Ovary (tissue), 9 donors: ENCODE measurements around the gene SERPINB12. TPM values are rescaled to one million over a fixed set of nuclear protein-coding genes. Genes with fewer than 3 reads are reported as not detected.

Experiments
- DNase-seq, 5 donors: peaks; one replicate each; pipeline ENCODE4 v3.0.0-alpha.2; 2019 to 2020
- H3K27ac ChIP-seq, 2 donors: fragments of 200-600 bp; one replicate each; pipeline versions ENCODE4 v1.5.1 to v1.8.0; 2019 to 2022
- H3K27me3 ChIP-seq: fragments of 200-600 bp; one replicate; pipeline ENCODE4 v1.8.0; 2022
- H3K36me3 ChIP-seq: fragments of 200-600 bp; sonication (generic); one replicate; pipeline ENCODE4 v1.5.1; 2019
- H3K4me1 ChIP-seq: one replicate; pipeline ENCODE4 v1.8.1; 2013; ENCODE audit warnings: mild to moderate bottlenecking, moderate library complexity; ENCODE audit not compliant: insufficient read depth
- H3K4me3 ChIP-seq: fragments of 200-600 bp; sonication (generic); one replicate; pipeline ENCODE4 v1.5.1; 2017
- H3K9me3 ChIP-seq, 2 donors: fragments of 200-600 bp in 1 of 2; sonication (generic) in 1 of 2; one replicate each; pipeline versions ENCODE4 v1.5.1 to v1.8.1; 2013 to 2019; ENCODE audit warnings: mild to moderate bottlenecking in 1 of 2, moderate library complexity in 1 of 2
- EP300 ChIP-seq: sonication (generic); formaldehyde crosslinking; IDR thresholded peaks from one replicate; pipeline ENCODE4 v1.6.1; 2017; ENCODE audit warnings: antibody characterized with exemption
- POLR2A ChIP-seq: fragments of 450-650 bp; IDR thresholded peaks from one replicate; pipeline ENCODE4 v1.6.1; 2017; ENCODE audit warnings: antibody characterized with exemption, mild to moderate bottlenecking, moderate library complexity
- WGBS, 3 donors: extraction: QIAGEN DNeasy Blood & Tissue Kit in 1 of 3; methylation state at CpG; one replicate each; pipeline versions ENCODE4 v1.1.5 to v1.1.7; 2013 to 2017; 5-methylcytosine and 5-hydroxymethylcytosine counted together
- intact Hi-C, 4 donors: fragments of 100-400 bp; cut with DNase I; formaldehyde crosslinking; loops; one replicate each; pipeline versions ENCODE4 v1.11.0 to v1.15.1; 2022 to 2023
- polyA plus RNA-seq, 2 donors: library from polyadenylated mRNA; stranded (reverse); fragments of 200-250 nt in 1 of 2; fragments of 350-450 nt in 1 of 2; fragmentation: Illumina TruSeq in 1 of 2; extraction: RNeasy Lipid Tissue Mini Kit (QIAGEN cat#74804) in 1 of 2; gene quantifications; one replicate each; pipeline ENCODE4 v1.2.3, GENCODE V29; 2013 to 2014
- total RNA-seq, 7 donors: library from RNA; depleted of rRNA in 2 of 7; stranded (reverse); fragments of >200 nt in 2 of 7; fragmentation: NEBNext Ultra II Directional in 3 of 7; extraction: Animal tissue kit (Norgen Biotek cat#: 25700) in 3 of 7; gene quantifications; one replicate each; pipeline versions ENCODE4 v1.1.0 to v1.2.4, GENCODE V29; 2016 to 2023
- TF ChIP-seq, protein P1 (sequence below), 3 donors: fragments of 450-650 bp in 2 of 3; fragments of 200-600 bp in 1 of 3; IDR thresholded peaks; one replicate each; pipeline versions ENCODE4 v1.5.1 to v1.8.0; 2016 to 2022; ENCODE audit warnings: antibody characterized with exemption in 3 of 3, mild to moderate bottlenecking in 1 of 3
- donor health status: DM: no; HTN: no; CAD: no; lungs with moderate emphysema.
- donor health status: DM: no; HTN: no; CAD: no.
- donor health status: Bipolar disorder and iron deficiency.
- donor health status: DM: yes; HTN: yes; CAD: no.
- donor health status: DM: no; HTN: no; CAD: no.
- donor health status: DM: yes; HTN: yes; CAD: no.

Gene SERPINB12
- total and polyA plus RNA-seq, 9 donors, result not detected

DNA sequence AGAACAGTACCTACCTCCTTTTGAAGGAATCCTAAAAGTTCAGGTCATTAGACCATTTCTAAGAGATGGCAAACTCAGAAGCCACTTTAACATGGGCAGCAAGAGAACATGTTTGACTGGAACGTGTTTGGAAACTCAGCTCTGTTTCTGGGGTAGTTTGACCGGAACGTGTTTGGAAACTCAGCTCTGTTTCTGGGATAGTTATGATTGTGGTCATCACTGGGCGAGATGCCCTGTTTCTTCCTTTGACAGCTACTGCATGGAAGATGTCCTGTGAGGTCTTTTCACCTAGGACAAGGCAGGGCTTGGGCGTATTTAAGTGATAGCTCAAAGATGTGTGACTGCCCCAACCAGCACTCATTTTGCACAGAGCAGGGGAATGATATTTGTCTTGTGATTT lies 25.1 kb downstream of the SERPINB12 start:
- WGBS, 3 donors, result 68 to 79% (median 78%) methylated on average over 5 of the region's 5 CpGs

DNA sequence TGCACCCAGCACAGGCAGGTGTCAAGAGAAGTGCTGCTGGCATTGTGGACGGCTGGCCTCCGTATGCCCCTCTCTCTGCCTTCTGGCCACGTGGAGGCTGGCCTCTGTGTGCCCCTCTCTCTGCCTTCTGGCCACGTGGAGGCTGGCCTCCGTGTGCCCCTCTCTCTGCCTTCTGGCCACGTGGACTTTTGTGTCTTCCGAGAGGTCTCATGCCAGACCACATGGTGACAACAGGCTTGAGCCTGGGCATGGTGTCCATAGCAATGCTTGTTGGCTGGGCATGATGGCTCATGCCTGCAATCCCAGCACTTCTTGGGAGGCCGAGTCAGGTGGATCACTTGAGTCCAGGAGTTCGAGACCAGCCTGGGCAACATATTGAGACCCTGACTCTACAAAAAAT lies 25.7 kb downstream of the SERPINB12 start:
- H3K4me3 ChIP-seq, result no peak overlapping the region
- H3K36me3 ChIP-seq, result no peaks in the 10 kb centered on the region
- no peaks in the 10 kb centered on the region for H3K4me1 ChIP-seq
- intact Hi-C loops, result no loop called here
- 76 to 86% (median 77%) methylated on average over 9 of the region's 9 CpGs for WGBS, 3 donors
- no peak for DNase-seq
- H3K27me3 ChIP-seq, result no peaks in the 10 kb centered on the region
- H3K27ac ChIP-seq, result no peak overlapping the region
- no peaks in the 10 kb centered on the region for H3K9me3 ChIP-seq
- TF ChIP-seq EP300 (no peak), POLR2A (no peak)
- TF ChIP-seq, protein P1, sequence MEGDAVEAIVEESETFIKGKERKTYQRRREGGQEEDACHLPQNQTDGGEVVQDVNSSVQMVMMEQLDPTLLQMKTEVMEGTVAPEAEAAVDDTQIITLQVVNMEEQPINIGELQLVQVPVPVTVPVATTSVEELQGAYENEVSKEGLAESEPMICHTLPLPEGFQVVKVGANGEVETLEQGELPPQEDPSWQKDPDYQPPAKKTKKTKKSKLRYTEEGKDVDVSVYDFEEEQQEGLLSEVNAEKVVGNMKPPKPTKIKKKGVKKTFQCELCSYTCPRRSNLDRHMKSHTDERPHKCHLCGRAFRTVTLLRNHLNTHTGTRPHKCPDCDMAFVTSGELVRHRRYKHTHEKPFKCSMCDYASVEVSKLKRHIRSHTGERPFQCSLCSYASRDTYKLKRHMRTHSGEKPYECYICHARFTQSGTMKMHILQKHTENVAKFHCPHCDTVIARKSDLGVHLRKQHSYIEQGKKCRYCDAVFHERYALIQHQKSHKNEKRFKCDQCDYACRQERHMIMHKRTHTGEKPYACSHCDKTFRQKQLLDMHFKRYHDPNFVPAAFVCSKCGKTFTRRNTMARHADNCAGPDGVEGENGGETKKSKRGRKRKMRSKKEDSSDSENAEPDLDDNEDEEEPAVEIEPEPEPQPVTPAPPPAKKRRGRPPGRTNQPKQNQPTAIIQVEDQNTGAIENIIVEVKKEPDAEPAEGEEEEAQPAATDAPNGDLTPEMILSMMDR (IDR thresholded peaks at IDR 0.05), result no peak

More for the DNA sequence above, 25.1 kb downstream of the SERPINB12 start:
- H3K27me3 ChIP-seq, result no peaks in the 10 kb centered on the region
- no peaks in the 10 kb centered on the region for H3K36me3 ChIP-seq
- DNase-seq, result no peak
- H3K4me1 ChIP-seq, result no peaks in the 10 kb centered on the region
- H3K4me3 ChIP-seq, result no peak overlapping the region
- H3K27ac ChIP-seq, result no peak overlapping the region
- intact Hi-C loops, result no loop called here
- TF ChIP-seq EP300 (no peak), POLR2A (no peak)
- TF ChIP-seq, protein P1 (IDR thresholded peaks at IDR 0.05), result no peak
- no peaks in the 10 kb centered on the region for H3K9me3 ChIP-seq

DNA sequence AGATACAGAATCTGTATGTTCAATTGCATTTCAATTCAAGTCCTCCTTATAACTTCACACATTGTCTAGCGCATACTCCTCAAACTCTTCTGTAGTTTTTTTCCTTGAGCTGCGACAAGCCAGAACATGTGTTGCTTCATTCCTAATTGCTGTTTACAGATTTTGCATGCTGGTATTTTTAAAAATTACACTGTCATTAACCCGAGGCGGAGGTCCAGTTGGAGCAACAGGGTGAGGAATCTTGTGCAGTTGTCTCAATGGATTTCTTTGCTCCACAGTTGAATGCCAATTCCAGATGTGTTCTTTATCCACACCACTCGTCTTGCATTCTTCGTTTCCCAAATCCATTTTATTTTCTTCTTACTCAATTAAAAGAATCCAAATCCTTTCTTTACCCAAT lies 28.6 kb downstream of the SERPINB12 start:
- Histone ChIP-seq H3K36me3 (no peaks in the 10 kb centered on the region), H3K4me1 (no peaks in the 10 kb centered on the region), H3K9me3 (no peaks in the 10 kb centered on the region), H3K4me3 (no peak overlapping the region), H3K27me3 (no peaks in the 10 kb centered on the region), H3K27ac (no peak overlapping the region)
- no peak for TF ChIP-seq POLR2A
- no peak for TF ChIP-seq EP300
- TF ChIP-seq, protein P1 (IDR thresholded peaks at IDR 0.05), result no peak
- intact Hi-C loops, result loop anchor here in 1 of 4 donors (10.0 kb wide), 1 partner anchor 56 kb away; no protein-coding TSS in a partner anchor
- DNase-seq, result no peak
- WGBS, 3 donors, result 43 to 53% (median 43%) methylated on average over 6 of the region's 6 CpGs

DNA sequence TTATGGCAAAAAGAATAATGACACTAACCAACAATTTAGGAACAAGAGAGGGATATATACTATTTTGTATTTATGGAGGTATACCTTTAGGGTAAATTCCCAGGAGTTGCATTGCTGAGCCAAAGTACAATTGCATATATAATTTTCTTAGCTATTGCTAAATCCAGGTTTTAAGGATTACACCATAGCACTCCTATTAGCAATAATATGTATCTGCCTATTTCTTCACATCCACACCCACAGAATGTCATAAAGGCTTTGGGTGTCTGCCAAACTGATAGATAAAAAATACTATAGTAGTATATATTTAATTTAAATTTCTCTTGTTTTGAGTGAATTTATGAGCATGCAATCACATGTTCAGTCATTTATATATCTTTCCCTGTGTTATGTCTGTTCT lies 33.5 kb downstream of the SERPINB12 start:
- intact Hi-C loops, result loop anchor here in 1 of 4 donors (10.0 kb wide), 1 partner anchor 61 kb away; no protein-coding TSS in a partner anchor
- Histone ChIP-seq H3K27ac (no peak overlapping the region), H3K36me3 (no peaks in the 10 kb centered on the region), H3K4me1 (no peaks in the 10 kb centered on the region), H3K27me3 (no peaks in the 10 kb centered on the region), H3K9me3 (no peaks in the 10 kb centered on the region), H3K4me3 (no peak overlapping the region)
- TF ChIP-seq POLR2A (no peak), EP300 (no peak)
- TF ChIP-seq, protein P1 (IDR thresholded peaks at IDR 0.05), result no peak
- DNase-seq, result no peak
